Mucosa of descending colon (tissue), 3 donors: ENCODE data around the gene PLA2R1. TPM values are rescaled to one million over a fixed set of nuclear protein-coding genes. Genes with fewer than 3 reads are reported as not detected.
"Not testable (repeated sequence)": the region's sequence is repeated elsewhere in the genome, so short reads cannot be mapped to it uniquely, and the experiment has no call there.

Experiments
- ATAC-seq: fragments of 200-7000 bp; cut with Tn5 transposase; one replicate; pipeline ENCODE4 v1.9.1; 2020; ENCODE audit warnings: mild to moderate bottlenecking, moderate library complexity
- DNase-seq, 3 donors: peaks; one replicate each; pipeline ENCODE4 v3.0.0-alpha.2; 2020
- H3K36me3 ChIP-seq: fragments of 200-600 bp; one replicate; pipeline ENCODE4 v1.8.0; 2021; ENCODE audit warnings: low read depth, mild to moderate bottlenecking
- H3K4me1 ChIP-seq: fragments of 200-600 bp; one replicate; pipeline ENCODE4 v1.8.0; 2021; ENCODE audit warnings: low read depth, mild to moderate bottlenecking
- H3K4me3 ChIP-seq: fragments of 200-600 bp; one replicate; pipeline ENCODE4 v1.8.0; 2021; ENCODE audit warnings: mild to moderate bottlenecking
- H3K9me3 ChIP-seq: fragments of 200-600 bp; one replicate; pipeline ENCODE4 v1.8.0; 2021; ENCODE audit warnings: mild to moderate bottlenecking
- CTCF ChIP-seq: fragments of 200-600 bp; IDR thresholded peaks from one replicate; pipeline ENCODE4 v1.8.0; 2022; ENCODE audit warnings: antibody characterized with exemption, mild to moderate bottlenecking
- intact Hi-C, 2 donors: fragments of 100-400 bp; cut with DNase I in 1 of 2; cut with micrococcal nuclease in 1 of 2; formaldehyde crosslinking; loops; one replicate each; pipeline versions ENCODE4 v1.11.0 to v1.11.1; 2022; cut with DNase I, micrococcal nuclease
- total RNA-seq, 3 donors: library from RNA; stranded (reverse); fragmentation: NEBNext Ultra II Directional in 2 of 3; extraction: Animal tissue kit (Norgen Biotek cat#: 25700) in 2 of 3; gene quantifications; one replicate each; pipeline versions ENCODE4 v1.2.1 to v1.2.4, GENCODE V29; 2021 to 2023
- donor health status: DM: no; HTN: no; CAD: no; lungs with moderate emphysema.
- donor health status: DM: no; HTN: no; CAD: no.
- donor health status: DM: no; HTN: yes; CAD: no.

Gene PLA2R1
- total RNA-seq, 3 donors from 2014 or later = 8.0 to 19.1 (median 11.1) TPM

- H3K36me3 ChIP-seq = no peaks in the 10 kb centered on the region
- no peaks in the 10 kb centered on the region for H3K9me3 ChIP-seq
- no peak for DNase-seq
- H3K4me3 ChIP-seq = no peak overlapping the region
- no peak for TF ChIP-seq CTCF
- no peak for ATAC-seq
- intact Hi-C loops = no loop called here
- H3K4me1 ChIP-seq = no peaks in the 10 kb centered on the region
Observed at GRCh38 chr2:159963700-159964099, 98.7 kb downstream of the PLA2R1 start.

- H3K4me1 ChIP-seq, H3K4me3 ChIP-seq, H3K36me3 ChIP-seq, ATAC-seq, H3K9me3 ChIP-seq, intact Hi-C loops, DNase-seq: not testable (repeated sequence)
Observed at GRCh38 chr2:159962513-159962912, 99.9 kb downstream of the PLA2R1 start.

- no peak for DNase-seq
- no peak for TF ChIP-seq CTCF
- ATAC-seq = no peak
- Histone ChIP-seq H3K4me3 (no peak overlapping the region), H3K4me1 (no peaks in the 10 kb centered on the region), H3K9me3 (no peaks in the 10 kb centered on the region), H3K36me3 (no peaks in the 10 kb centered on the region)
- intact Hi-C loops = no loop called here
Observed at GRCh38 chr2:159961451-159961850, 101.0 kb downstream of the PLA2R1 start.

- intact Hi-C loops = no loop called here
- no peak for ATAC-seq
Observed at GRCh38 chr2:159961037-159961436, 101.4 kb downstream of the PLA2R1 start.

GRCh38 chr2:159960414-159960813 lies 102.0 kb downstream of the PLA2R1 start:
- intact Hi-C loops = no loop called here
- no peak for ATAC-seq
- DNase-seq = no peak
- TF ChIP-seq CTCF = no peak
- no peaks in the 10 kb centered on the region for H3K9me3 ChIP-seq
- no peak overlapping the region for H3K4me3 ChIP-seq
- H3K36me3 ChIP-seq = no peaks in the 10 kb centered on the region
- H3K4me1 ChIP-seq = no peaks in the 10 kb centered on the region

More at GRCh38 chr2:159961037-159961436, 101.4 kb downstream of the PLA2R1 start:
- Histone ChIP-seq H3K4me3 (no peak overlapping the region), H3K4me1 (no peaks in the 10 kb centered on the region), H3K36me3 (no peaks in the 10 kb centered on the region), H3K9me3 (no peaks in the 10 kb centered on the region)
- no peak for DNase-seq
- TF ChIP-seq CTCF = no peak

GRCh38 chr2:159959136-159959535 lies 103.3 kb downstream of the PLA2R1 start:
- no peaks in the 10 kb centered on the region for H3K9me3 ChIP-seq
- no peak overlapping the region for H3K4me3 ChIP-seq
- TF ChIP-seq CTCF = no peak
- no peak for DNase-seq
- no peak for ATAC-seq
- H3K4me1 ChIP-seq = no peaks in the 10 kb centered on the region
- intact Hi-C loops = no loop called here
- H3K36me3 ChIP-seq = no peaks in the 10 kb centered on the region
